GM10248 (cell line): ENCODE measurements around the gene RASAL1.

ENCODE experiments used
- CTCF ChIA-PET: fragments of 300-600 bp; sonication (Branson Sonifier 250); formaldehyde crosslinking; extraction: SDS; loops from one replicate; lab custom pipeline; 2021; ENCODE audit warnings: antibody characterized with exemption; lab: Yijun Ruan, JAX
- POLR2A ChIA-PET: fragments of 350-650 bp; sonication (Branson Sonifier 250); formaldehyde crosslinking; extraction: SDS; loops from one replicate; lab custom pipeline; 2020; ENCODE audit warnings: antibody characterized with exemption; lab: Yijun Ruan, JAX
- DNase-seq: peaks from one replicate; pipeline ENCODE4 v3.0.0; 2012; ENCODE audit errors: extremely low spot score
- TF ChIP-seq, protein P1 (sequence below): IDR thresholded peaks from 2 replicates; pipeline ENCODE4 v1.5.1; 2012; ENCODE audit warnings: mild to moderate bottlenecking, low read depth; ENCODE audit errors: extremely low read depth, missing control alignments, control extremely low read depth

Gene RASAL1

DNA sequence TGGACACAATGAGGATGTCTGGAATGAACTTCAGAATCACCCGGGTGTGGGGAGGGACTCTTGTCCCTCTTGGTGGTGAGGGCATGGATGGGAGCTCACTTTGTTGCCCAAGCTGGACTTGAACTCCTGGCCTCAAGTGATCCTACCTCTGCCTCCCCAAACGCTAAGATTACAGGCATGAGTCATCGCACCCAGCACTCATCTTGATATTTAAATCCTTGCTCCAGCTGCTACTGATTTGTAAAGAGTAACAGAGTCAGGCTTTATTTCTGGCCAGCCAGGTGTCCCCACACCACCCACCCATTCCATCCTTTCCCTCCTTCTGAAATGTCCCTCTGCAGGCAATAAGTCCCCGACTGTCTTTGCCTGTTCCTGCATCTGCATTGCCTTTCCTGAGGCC lies 44.8 kb upstream of the RASAL1 start:
- DNase-seq = no peak
- TF ChIP-seq, protein P1, sequence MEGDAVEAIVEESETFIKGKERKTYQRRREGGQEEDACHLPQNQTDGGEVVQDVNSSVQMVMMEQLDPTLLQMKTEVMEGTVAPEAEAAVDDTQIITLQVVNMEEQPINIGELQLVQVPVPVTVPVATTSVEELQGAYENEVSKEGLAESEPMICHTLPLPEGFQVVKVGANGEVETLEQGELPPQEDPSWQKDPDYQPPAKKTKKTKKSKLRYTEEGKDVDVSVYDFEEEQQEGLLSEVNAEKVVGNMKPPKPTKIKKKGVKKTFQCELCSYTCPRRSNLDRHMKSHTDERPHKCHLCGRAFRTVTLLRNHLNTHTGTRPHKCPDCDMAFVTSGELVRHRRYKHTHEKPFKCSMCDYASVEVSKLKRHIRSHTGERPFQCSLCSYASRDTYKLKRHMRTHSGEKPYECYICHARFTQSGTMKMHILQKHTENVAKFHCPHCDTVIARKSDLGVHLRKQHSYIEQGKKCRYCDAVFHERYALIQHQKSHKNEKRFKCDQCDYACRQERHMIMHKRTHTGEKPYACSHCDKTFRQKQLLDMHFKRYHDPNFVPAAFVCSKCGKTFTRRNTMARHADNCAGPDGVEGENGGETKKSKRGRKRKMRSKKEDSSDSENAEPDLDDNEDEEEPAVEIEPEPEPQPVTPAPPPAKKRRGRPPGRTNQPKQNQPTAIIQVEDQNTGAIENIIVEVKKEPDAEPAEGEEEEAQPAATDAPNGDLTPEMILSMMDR = no peak
- POLR2A ChIA-PET = no interaction called here
- CTCF ChIA-PET = interaction anchor here (1.1 kb wide), 1 partner anchor 132 kb away, joined by 3 read pairs; no protein-coding TSS in a partner anchor

- DNase-seq = no peak
- TF ChIP-seq, protein P1 = no peak
- POLR2A ChIA-PET = no interaction called here
- CTCF ChIA-PET = interaction anchor here (1.3 to 12.9 kb wide), 3 partner anchors 22 to 186 kb away, joined by 4 to 190 read pairs (median 10); partner anchors contain the start of gene CFAP73
Measured at GRCh38 chr12:113179023-113179422, 43.5 kb upstream of the RASAL1 start.

DNA sequence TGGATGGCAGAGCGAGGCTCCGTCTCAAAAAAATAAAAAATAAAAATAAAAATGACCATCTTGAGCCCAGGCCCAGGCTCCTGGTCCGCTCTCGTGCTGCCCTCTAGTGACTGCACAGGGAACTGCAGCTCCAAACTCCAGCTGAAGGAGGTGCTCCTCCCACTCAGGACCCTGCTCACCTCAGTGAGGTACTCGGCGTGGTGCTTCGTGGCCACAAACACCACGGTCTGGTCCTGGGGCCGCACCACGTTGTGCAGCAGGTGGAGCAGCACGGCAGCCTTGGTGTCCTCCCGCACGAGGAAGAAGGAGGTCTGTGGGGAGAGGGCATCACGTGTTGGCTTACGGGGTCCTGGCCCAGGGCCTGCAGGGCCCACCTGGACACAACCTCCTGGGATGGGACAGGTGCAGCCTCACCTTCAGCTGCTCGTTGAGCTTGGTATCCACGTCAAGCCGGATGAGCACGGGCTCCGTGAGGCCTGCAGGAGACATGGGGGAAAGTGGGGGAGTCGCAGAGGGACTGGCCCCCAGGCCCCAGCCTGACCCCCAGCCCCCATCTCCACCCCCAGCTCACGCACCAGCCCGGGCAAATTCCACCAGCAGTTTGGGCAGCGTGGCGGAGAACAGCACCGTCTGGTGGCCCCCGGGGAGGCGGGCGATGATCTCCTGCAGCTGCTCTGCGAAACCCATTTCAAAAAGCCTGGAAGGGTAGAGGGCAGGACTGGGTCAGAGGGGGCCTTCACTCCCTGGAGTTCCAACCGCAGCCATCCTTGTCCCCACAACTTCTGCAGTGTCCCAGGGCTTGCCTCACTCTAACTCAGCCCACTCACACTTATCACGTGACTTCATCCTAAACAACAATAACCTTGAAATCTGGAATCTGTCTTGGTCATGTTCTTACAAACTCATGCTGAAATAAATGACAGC lies 39.2 kb upstream of the RASAL1 start:
- TF ChIP-seq, protein P1 = peak; percentile 99
- ChIA-PET CTCF (interaction anchor here (0.8 to 12.9 kb wide), 52 partner anchors 9 to 977 kb away, joined by 3 to 190 read pairs (median 4); partner anchors contain the start of genes CFAP73, DDX54, OAS2 and RITA1), POLR2A (interaction anchor here (0.7 kb wide), 1 partner anchor 1800 kb away, joined by 5 read pairs; no protein-coding TSS in a partner anchor)
- peak; percentile 89 for DNase-seq

GRCh38 chr12:113173081-113173698 lies 37.6 kb upstream of the RASAL1 start:
- TF ChIP-seq, protein P1 = no peak
- peak; percentile 64 for DNase-seq
- ChIA-PET POLR2A (interaction anchor here (0.5 to 1.1 kb wide), 3 partner anchors 48 to 243 kb away, joined by 3 read pairs; partner anchors contain the start of gene TPCN1), CTCF (interaction anchor here (0.9 to 12.9 kb wide), 34 partner anchors 9 to 975 kb away, joined by 3 to 190 read pairs (median 6); partner anchors contain the start of genes CFAP73, DDX54, DTX1 and OAS2)

DNA sequence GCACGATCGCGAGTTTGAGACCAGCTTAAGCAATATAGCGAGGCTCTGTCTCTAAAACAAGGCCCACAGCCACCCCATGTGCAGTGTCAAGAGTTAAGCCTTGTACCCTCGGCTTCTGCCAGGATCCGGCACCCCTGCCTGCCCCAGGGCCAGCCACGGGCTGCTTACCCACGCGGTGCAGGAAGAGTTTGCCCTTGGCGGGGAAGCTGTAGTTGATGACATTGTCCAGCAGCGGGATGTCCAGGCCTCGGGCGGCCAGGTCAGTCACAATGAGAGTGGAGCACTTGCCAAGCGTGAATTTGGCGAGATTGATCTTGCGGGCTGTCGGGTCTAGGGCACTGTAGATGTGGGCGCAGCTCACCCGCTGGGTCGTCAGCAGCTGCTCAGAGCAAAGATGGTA lies 36.6 kb upstream of the RASAL1 start:
- CTCF ChIA-PET = interaction anchor here (0.9 to 12.9 kb wide), 12 partner anchors 15 to 167 kb away, joined by 3 to 190 read pairs (median 5); partner anchors contain the start of gene CFAP73
- POLR2A ChIA-PET = interaction anchor here (0.5 to 1.1 kb wide), 2 partner anchors 49 to 131 kb away, joined by 3 to 4 read pairs; partner anchors contain the start of gene TPCN1
- TF ChIP-seq, protein P1 = no peak
- no peak for DNase-seq

GRCh38 chr12:113171543-113171942 lies 36.0 kb upstream of the RASAL1 start:
- CTCF ChIA-PET = interaction anchor here (0.9 to 12.9 kb wide), 9 partner anchors 15 to 179 kb away, joined by 3 to 190 read pairs (median 6); partner anchors contain the start of gene CFAP73
- TF ChIP-seq, protein P1 = no peak
- DNase-seq = no peak
- POLR2A ChIA-PET = no interaction called here
